Esophagus muscularis mucosa (tissue), 4 donors: Measurements from ENCODE around the gene EIF6. TPM values are rescaled to one million over a fixed set of nuclear protein-coding genes. Genes with fewer than 3 reads are reported as not detected.

ENCODE experiments used
- DNase-seq: peaks from one replicate; pipeline ENCODE4 v3.0.0-alpha.2; 2017; ENCODE audit errors: extremely low spot score
- H3K27ac ChIP-seq, 4 donors: fragments of 200-600 bp; sonication (generic); replicated peaks in 1 of 4; 1 replicate in 3 of 4; 2 replicates in 1 of 4; pipeline ENCODE4 v1.5.1; 2016 to 2019; ENCODE audit warnings: mild to moderate bottlenecking in 1 of 4
- H3K27me3 ChIP-seq, 4 donors: fragments of 200-600 bp; sonication (generic); one replicate each; pipeline versions ENCODE4 v1.5.1 to v1.6.0; 2016 to 2019
- H3K36me3 ChIP-seq, 4 donors: fragments of 200-600 bp; sonication (generic); one replicate each; pipeline ENCODE4 v1.5.1; 2016 to 2019
- H3K4me1 ChIP-seq, 4 donors: fragments of 200-600 bp; sonication (generic); one replicate each; pipeline ENCODE4 v1.5.1; 2016 to 2019
- H3K4me3 ChIP-seq, 4 donors: fragments of 200-600 bp; sonication (generic); 1 replicate in 2 of 4; 2 replicates in 2 of 4; pipeline ENCODE4 v1.5.1; 2016 to 2019; ENCODE audit warnings: mild to moderate bottlenecking in 4 of 4, moderate library complexity in 1 of 4
- H3K9me3 ChIP-seq, 4 donors: fragments of 200-600 bp; sonication (generic); 1 replicate in 3 of 4; 2 replicates in 1 of 4; pipeline ENCODE4 v1.5.1; 2016 to 2019
- EP300 ChIP-seq: sonication (generic); formaldehyde crosslinking; IDR thresholded peaks from one replicate; pipeline ENCODE4 v1.6.1; 2017; ENCODE audit warnings: antibody characterized with exemption
- POLR2A ChIP-seq: fragments of 450-650 bp; IDR thresholded peaks from one replicate; pipeline ENCODE4 v1.6.1; 2017; ENCODE audit warnings: antibody characterized with exemption, moderate library complexity, mild to moderate bottlenecking, low read depth
- POLR2AphosphoS5 ChIP-seq, 2 donors: sonication (generic); formaldehyde crosslinking; IDR thresholded peaks; one replicate each; pipeline ENCODE4 v1.6.1; 2017; ENCODE audit warnings: antibody characterized with exemption in 2 of 2
- WGBS: methylation state at CpG from one replicate; pipeline ENCODE4 v1.1.5; 2018; 5-methylcytosine and 5-hydroxymethylcytosine counted together
- intact Hi-C: fragments of 100-400 bp; cut with DNase I; formaldehyde crosslinking; loops from one replicate; pipeline ENCODE4 v1.15.1; 2023
- total RNA-seq, 4 donors: library from RNA; depleted of rRNA; stranded (reverse); fragments of >200 nt; gene quantifications; one replicate each; pipeline versions ENCODE4 v1.1.0 to v1.2.1, GENCODE V29; 2016
- TF ChIP-seq, protein P1 (sequence below), 3 experiments: fragments of 200-600 bp in 2 of 3; fragments of 450-650 bp in 1 of 3; sonication (generic) in 2 of 3; IDR thresholded peaks; one replicate each; pipeline ENCODE4 v1.5.1; 2017 to 2019; ENCODE audit warnings: antibody characterized with exemption in 3 of 3, mild to moderate bottlenecking in 2 of 3, moderate library complexity in 1 of 3

EIF6 gene
- total RNA-seq, 4 donors from 2014 or later = 47.8 to 106 (median 85.0) TPM

DNA sequence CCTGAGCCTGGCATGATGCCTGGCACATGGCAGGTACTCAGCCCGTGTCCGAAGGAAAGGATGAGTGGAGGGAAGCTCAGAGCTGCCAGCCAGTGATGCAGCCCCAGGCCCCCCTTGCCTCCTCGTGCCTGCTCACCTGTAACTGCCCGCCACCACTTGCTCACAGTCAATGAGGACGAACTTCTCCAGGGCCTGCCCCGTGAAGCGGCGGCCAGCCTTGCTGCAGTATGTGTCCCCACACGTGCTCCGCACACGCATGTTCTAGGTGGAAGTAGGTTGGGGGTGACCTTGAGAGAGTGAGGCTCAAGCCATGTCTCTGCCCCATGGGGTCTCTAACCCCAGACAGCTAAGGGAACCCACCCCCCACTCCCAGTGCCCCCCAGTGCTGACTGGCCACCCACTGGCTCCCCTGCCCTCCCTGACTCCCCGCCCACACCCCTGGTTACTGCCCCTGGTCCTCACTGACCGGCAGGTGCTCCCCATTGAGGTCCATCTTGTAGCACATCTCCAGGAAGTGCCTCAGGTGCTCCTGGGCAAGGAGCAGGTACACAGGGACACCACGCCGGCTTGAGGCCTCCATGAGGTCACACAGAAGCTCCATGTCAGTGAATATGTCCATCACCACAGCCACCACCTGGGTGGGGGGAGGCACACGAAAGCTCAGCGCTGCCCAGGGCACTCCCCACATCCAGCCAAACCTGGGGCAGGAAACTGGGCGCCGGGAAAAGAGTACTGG, 3.9 kb upstream of the EIF6 start:
- Histone ChIP-seq H3K9me3 (no peaks in the 10 kb centered on the region), H3K4me3 (no peak overlapping the region), H3K4me1 (peaks cover 9 to 15% (median 13%) of the 10 kb centered on the region in 4 donors), H3K27me3 (peaks cover 0 to 17% (median 0%) of the 10 kb centered on the region in 4 donors), H3K36me3 (no peaks in the 10 kb centered on the region), H3K27ac (no peak overlapping the region)
- intact Hi-C loops = no loop called here
- TF ChIP-seq POLR2A (no peak), POLR2AphosphoS5 (IDR thresholded peaks at IDR 0.05) (no peak), EP300 (no peak)
- TF ChIP-seq, protein P1, sequence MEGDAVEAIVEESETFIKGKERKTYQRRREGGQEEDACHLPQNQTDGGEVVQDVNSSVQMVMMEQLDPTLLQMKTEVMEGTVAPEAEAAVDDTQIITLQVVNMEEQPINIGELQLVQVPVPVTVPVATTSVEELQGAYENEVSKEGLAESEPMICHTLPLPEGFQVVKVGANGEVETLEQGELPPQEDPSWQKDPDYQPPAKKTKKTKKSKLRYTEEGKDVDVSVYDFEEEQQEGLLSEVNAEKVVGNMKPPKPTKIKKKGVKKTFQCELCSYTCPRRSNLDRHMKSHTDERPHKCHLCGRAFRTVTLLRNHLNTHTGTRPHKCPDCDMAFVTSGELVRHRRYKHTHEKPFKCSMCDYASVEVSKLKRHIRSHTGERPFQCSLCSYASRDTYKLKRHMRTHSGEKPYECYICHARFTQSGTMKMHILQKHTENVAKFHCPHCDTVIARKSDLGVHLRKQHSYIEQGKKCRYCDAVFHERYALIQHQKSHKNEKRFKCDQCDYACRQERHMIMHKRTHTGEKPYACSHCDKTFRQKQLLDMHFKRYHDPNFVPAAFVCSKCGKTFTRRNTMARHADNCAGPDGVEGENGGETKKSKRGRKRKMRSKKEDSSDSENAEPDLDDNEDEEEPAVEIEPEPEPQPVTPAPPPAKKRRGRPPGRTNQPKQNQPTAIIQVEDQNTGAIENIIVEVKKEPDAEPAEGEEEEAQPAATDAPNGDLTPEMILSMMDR (IDR thresholded peaks at IDR 0.05) = no peak
- DNase-seq = no peak
- 83% methylated on average over 15 of the region's 19 CpGs for WGBS

DNA sequence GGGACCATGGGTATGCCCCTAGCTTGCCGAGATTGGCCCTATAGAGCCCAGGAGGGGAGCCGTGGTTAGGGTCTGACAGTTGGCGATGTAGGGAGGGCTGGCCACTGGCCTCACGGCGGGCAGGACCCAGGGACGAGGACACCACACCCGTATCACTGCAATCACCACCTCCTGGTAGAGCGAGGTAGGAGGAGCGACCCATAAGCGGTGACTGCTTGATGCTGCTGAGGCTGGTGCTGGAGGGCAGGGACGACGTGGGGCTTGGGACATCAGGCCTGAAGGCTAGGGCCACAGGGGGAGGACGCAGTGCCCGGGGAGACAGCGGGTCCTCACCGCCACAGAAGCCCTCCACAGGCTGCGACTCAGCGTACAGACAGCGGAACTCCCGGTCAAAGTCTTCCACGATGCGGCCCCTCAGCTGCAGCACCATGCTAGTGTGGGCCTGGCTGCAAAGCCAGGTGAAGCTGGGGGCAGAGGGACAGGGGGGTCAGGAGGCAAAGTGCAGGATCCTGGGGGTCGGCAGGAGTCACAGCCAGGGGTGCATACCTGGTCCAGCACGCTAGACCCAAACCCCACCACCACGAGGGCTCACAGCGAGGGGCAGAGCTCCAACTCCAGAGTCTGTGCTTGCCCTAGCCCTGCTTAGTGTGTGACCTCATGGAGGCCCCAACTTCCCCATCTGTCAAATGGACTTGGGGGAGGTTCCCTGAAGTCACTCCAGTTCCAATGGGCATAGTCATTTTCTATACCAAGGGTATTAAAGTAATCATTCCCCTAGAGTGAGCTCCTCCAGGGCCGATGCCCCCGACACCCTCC, 3.1 kb upstream of the EIF6 start:
- 89% methylated on average over 27 of the region's 28 CpGs for WGBS
- TF ChIP-seq, protein P1 (IDR thresholded peaks at IDR 0.05) = no peak
- TF ChIP-seq EP300 (no peak), POLR2AphosphoS5 (IDR thresholded peaks at IDR 0.05) (no peak), POLR2A (no peak)
- H3K27me3 ChIP-seq = peaks cover 0 to 9% (median 0%) of the 10 kb centered on the region in 4 donors
- no peak overlapping the region for H3K27ac ChIP-seq
- intact Hi-C loops = no loop called here
- peaks cover 17 to 23% (median 21%) of the 10 kb centered on the region in 4 donors for H3K4me1 ChIP-seq
- no peaks in the 10 kb centered on the region for H3K9me3 ChIP-seq
- H3K4me3 ChIP-seq = no peak overlapping the region
- DNase-seq = no peak
- peaks cover 0 to 3% (median 0%) of the 10 kb centered on the region in 4 donors for H3K36me3 ChIP-seq

DNA sequence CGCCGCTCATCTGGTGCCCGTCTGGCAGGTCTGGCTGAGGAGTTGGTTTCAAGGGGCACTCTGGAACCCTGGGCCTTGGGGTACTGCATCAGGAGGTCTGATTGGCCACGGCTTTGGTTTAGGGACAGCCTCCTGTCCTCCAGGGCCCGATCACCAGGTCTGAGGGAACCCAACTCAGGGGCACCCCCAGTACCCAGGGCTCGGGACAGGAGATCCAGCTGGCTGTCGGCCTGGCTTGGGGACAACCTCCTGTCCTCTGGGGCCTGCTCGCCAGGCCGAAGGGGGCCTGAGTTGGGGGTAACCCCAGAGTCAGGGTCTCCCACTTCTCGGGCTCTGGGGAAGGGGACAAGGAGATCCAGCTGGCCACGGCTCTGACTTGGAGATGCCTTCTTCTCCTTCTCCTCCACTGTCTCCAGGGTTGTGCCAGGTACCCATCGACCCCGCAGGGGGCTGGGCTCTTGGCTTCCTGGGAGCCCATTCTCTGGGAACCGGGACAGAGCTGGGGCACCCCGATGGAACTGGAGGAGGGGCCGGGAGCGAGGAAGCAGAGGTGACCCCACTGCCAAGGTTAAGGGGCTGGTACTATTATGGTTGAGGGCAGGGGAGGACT, 2.4 kb upstream of the EIF6 start:
- no peak for DNase-seq
- 97% methylated on average over 10 of the region's 17 CpGs for WGBS

DNA sequence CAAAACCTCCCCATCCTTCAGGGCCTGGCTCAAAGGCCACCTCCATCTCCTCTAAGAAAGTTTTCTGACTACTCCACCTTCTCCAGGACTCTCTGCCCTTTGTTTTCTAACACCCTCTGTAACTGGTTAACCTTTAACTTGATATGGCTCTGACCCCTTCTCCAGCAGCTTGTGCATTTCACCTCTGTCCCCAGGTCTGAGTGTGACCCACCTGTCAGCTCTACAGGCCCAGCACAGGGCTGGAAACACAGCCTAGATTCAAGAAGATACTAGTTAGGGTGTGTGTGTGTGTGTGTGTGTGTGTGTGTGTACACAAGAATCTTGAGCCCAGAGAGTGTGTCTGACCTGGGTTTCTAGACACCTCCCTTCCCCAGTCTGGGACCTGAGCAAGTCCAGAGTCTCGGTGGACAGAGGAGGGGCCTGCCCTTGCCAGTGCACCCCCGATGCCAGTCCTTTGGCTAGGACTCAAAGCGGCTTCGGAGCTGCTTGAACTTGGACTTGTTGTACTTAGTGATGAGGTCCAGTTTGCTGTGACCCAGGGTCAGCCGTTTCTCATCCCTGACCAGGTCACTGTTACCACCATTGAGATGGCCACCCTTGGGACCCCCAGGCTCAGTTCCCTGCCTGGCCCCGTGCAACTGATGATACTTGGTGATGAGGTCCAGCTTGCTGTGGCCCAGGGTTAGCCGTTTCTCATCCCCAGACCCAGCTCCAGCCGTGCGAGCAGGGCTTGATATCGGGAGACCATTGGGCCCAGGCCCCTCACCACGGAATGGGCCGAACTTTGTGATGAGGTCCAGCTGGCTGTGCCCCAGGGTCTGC, 1.7 kb upstream of the EIF6 start:
- WGBS = 93% methylated on average over 8 of the region's 12 CpGs
- DNase-seq = no peak
- intact Hi-C loops = no loop called here
- H3K27ac ChIP-seq = no peak overlapping the region
- no peak overlapping the region for H3K4me3 ChIP-seq
- TF ChIP-seq, protein P1 (IDR thresholded peaks at IDR 0.05) = no peak
- TF ChIP-seq EP300 (no peak), POLR2AphosphoS5 (IDR thresholded peaks at IDR 0.05) (no peak), POLR2A (no peak)
- no peaks in the 10 kb centered on the region for H3K27me3 ChIP-seq
- H3K4me1 ChIP-seq = peaks cover 17 to 32% (median 28%) of the 10 kb centered on the region in 4 donors
- peaks cover 0 to 15% (median 7%) of the 10 kb centered on the region in 4 donors for H3K36me3 ChIP-seq
- H3K9me3 ChIP-seq = no peaks in the 10 kb centered on the region

More for the DNA sequence above, 2.4 kb upstream of the EIF6 start:
- TF ChIP-seq POLR2A = no peak
- TF ChIP-seq, protein P1 (IDR thresholded peaks at IDR 0.05) = no peak
- no peak for TF ChIP-seq EP300
- TF ChIP-seq POLR2AphosphoS5 (IDR thresholded peaks at IDR 0.05) = no peak
- Histone ChIP-seq H3K27me3 (peaks cover 0 to 3% (median 0%) of the 10 kb centered on the region in 4 donors), H3K27ac (no peak overlapping the region), H3K9me3 (no peaks in the 10 kb centered on the region), H3K36me3 (peaks cover 0 to 7% (median 6%) of the 10 kb centered on the region in 4 donors), H3K4me3 (no peak overlapping the region), H3K4me1 (peaks cover 17 to 30% (median 28%) of the 10 kb centered on the region in 4 donors)
- intact Hi-C loops = no loop called here
